ENCODE results near the gene SDF4.

DNA sequence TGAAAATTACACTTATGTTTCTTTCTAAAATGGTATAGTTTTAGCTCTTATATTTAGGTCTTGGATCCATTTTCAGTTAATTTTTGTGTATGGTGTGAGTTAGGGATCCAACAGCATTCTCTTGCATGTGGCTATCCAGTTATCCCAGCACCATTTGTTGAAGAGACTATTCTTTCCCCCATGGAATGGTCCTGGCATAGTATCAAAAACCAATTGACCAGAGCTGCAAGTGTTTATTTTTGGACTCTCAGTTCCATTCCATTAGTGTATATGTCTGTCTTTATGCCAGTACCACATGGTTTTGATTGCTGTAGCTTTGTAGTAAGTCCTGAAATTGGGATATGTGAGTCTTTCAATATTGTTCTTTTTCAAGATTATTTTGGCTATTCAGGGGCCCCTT, 43.9 kb downstream of the SDF4 start:
- TF ChIP-seq GATA3 (IDR thresholded peaks at IDR 0.05; ENCODE audit: low read depth, low read length), result no peak
- no peak for TF ChIP-seq GATA2 (IDR thresholded peaks at IDR 0.05; ENCODE audit: low read depth, low read length)

All from SH-SY5Y (cell line).